Measurements from ENCODE around the gene FKBP5. TPM values are rescaled to one million over a fixed set of nuclear protein-coding genes. Genes with fewer than 3 reads are reported as not detected.

Gene FKBP5
- total and polyA plus RNA-seq, 9 of the 15 experiments (the other 6 are each of a cell fraction or from before 2014, with no cell fraction given): 32.7 to 151 (median 75.0) TPM

- H3K4me3 ChIP-seq: no peak overlapping the region
- in situ Hi-C loops (cut with MboI) (loop anchor here (5.0 kb wide), 3 partner anchors 153 to 438 kb away; partner anchors contain the start of gene DEF6), intact Hi-C loops (cut with micrococcal nuclease) (loop anchor here (10.0 kb wide), 1 partner anchor 359 kb away; no protein-coding TSS in a partner anchor)
- no peaks in the 10 kb centered on the region for H3K9me3 ChIP-seq (replicated peaks; ENCODE audit: control insufficient read depth, insufficient read depth, low read depth, low read length)
- no peak overlapping the region for H3K27ac ChIP-seq (ENCODE audit: extremely low read depth, low read depth, low read length)
- H3K4me2 ChIP-seq (ENCODE audit: insufficient read depth, low read length): no peak overlapping the region
- H3K36me3 ChIP-seq (ENCODE audit: control insufficient read depth, insufficient read depth, low read length): no peaks in the 10 kb centered on the region
- no peak overlapping the region for H2AFZ ChIP-seq (ENCODE audit: low read depth, low read length)
- peak overlapping the region in 1 of 2 experiments; percentile 56; a peak in 2 of 4 replicates for H3K9ac ChIP-seq (ENCODE audit: insufficient read depth in 1 of 2, low read depth in 2 of 2, low read length in 2 of 2)
- no TSS peak for BruUV-seq (replicated peaks)
- no peaks in the 10 kb centered on the region for H4K20me1 ChIP-seq (replicated peaks; ENCODE audit: control insufficient read depth, insufficient read depth, low read length)
- H3K4me1 ChIP-seq (replicated peaks in 1 of 2; ENCODE audit: control insufficient read depth in 2 of 2, insufficient read depth in 2 of 2, low read length in 2 of 2): peaks cover 24 to 35% of the 10 kb centered on the region in 2 experiments
- ChIA-PET POLR2A (interaction anchor here (0.7 to 2.5 kb wide), 2 partner anchors 32 to 150 kb away, joined by 3 to 10 read pairs; no protein-coding TSS in a partner anchor), CTCF (ENCODE audit: low intra/inter-chr PET ratio) (interaction anchor here (0.6 to 8.4 kb wide), 4 partner anchors 150 to 1725 kb away, joined by 3 to 195 read pairs (median 22); no protein-coding TSS in a partner anchor)
- H3K79me2 ChIP-seq (ENCODE audit: control insufficient read depth, insufficient read depth, low read length): no peaks in the 10 kb centered on the region; the same call in 2 of the 3 replicates
- no peaks in the 10 kb centered on the region for H3K9me1 ChIP-seq (ENCODE audit: control insufficient read depth, insufficient read depth, low read length)
- DNase-seq (ENCODE audit: extremely low read depth in 1 of 4, low spot score in 3 of 4): no peak
- no peak for ATAC-seq
- no peak for FAIRE-seq
- TF ChIP-seq ATF2 (CRISPR knock-in tag; IDR thresholded peaks at IDR 0.05) (no peak), ZBTB7A (IDR thresholded peaks at IDR 0.05; ENCODE audit: borderline replicate concordance, control insufficient read depth, low read depth, low read length) (no peak), GTF2A2 (tag; IDR thresholded peaks at IDR 0.05) (no peak), MTA3 (IDR thresholded peaks at IDR 0.05; ENCODE audit: borderline replicate concordance) (no peak), PRPF4 (IDR thresholded peaks at IDR 0.05; ENCODE audit: insufficient read depth, low read depth, low read length, poor library complexity, severe bottlenecking) (no peak), KAT7 (CRISPR knock-in tag; IDR thresholded peaks at IDR 0.05; ENCODE audit: borderline replicate concordance) (no peak), TAF9B (IDR thresholded peaks at IDR 0.05; ENCODE audit: partially characterized antibody) (no peak), EGR1 (conservative IDR thresholded peaks at IDR 0.05) (no peak)
- 64% methylated on average over 3 of the region's 3 CpGs for WGBS (ENCODE audit: insufficient coverage, low coverage, missing lambda C conversion rate)
- H3K27me3 ChIP-seq (ENCODE audit: control insufficient read depth in 2 of 2, insufficient read depth in 2 of 2, low read length in 2 of 2): no peaks in the 10 kb centered on the region
These were observed 46.7 kb upstream of the FKBP5 start for GRCh38 chr6:35735452-35735851.
